ENCODE measurements around the gene ZNF337. TPM values are rescaled to one million over a fixed set of nuclear protein-coding genes. Genes with fewer than 3 reads are reported as not detected.
"Not testable (repeated sequence)": the region's sequence is repeated elsewhere in the genome, so short reads cannot be mapped to it uniquely, and the experiment has no call there.

ZNF337 gene
- 25.4 TPM for polyA plus RNA-seq (ENCODE audit: insufficient read length)

DNA sequence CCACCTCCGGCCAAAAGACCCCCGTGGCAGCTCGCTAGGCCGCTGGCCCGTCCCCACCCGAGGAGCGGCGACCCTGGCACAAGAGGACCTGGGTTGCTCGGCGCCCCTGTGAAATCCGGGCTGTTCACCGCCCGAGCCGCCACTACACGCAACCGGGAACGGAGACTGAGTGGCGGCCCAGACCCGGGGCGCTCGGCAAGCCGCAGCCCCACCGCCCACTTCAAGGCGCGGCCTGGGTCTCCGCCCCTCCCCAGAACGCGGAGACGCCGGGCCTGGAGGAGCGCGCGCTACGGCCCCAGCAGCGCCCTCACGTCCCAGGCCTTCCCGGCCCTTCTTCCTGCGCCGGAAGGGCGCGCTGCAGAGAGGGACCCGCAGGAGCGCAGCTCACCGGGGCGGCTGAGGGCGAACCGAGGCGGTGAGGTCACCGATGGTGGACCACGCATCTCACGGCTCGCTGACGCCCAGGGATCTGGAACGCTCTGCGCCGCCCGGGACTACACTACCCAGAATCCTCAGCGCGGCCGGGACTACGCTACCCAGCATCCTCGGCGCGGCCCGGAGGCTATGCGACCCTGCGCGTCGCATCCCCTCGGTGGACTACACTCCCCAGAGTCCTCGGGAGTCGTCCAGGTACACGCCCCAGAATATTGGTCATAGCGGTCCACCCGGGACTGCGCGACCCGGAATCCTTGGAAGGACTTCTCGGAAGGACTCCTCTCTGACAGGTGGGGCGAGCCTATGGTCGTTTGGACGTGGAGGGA is at the start of gene ZNF337:
Gene ZNF337, minus strand, starts transcription at position 483 of the 761 bp plus-strand sequence. CDS start 10,436 bp downstream, outside the sequence.
- peak; percentile 67 for DNase-seq (ENCODE audit: low read depth)

DNA sequence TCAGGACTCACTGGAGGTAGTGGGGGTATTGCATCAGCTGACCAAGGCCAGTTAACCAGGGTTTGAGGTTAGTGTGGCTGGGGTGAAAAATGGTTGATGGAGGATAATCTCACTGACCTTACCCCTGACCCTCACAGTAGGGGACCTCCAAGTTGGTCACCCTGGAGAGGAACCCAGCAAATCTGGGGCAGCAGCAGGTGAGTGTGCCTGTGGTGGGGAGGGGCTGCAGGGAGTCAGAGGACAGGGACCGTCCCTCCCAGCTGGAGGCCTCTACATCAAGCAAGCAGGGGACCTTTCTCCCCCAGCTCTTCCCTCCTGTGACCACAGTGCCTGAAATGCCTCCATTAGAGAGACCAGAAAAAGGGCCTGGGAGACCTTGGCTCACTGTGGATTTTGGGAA is 49.1 kb upstream of the ZNF337 start:
- DNase-seq (ENCODE audit: low read depth): no peak

DNA sequence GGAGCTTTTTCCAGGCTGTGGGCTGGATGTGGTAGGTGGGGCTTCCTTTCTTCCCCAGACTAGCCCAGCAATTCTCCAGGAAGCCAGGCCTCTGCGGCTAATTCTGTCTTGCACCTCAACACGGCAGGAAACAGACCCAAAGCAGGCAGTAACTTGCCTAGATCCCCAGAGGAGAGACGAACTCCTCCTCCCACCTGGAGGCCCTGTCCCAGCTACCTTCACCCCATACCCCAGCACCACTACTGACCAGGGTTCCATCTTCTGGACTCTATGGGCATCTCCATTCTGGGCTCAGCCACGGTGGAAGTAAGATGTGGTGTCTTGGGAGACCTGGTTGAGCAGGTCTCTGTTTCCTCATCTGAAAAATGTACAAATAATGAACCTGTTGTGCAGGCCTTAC is 48.4 kb upstream of the ZNF337 start:
- DNase-seq (ENCODE audit: low read depth): no peak

DNA sequence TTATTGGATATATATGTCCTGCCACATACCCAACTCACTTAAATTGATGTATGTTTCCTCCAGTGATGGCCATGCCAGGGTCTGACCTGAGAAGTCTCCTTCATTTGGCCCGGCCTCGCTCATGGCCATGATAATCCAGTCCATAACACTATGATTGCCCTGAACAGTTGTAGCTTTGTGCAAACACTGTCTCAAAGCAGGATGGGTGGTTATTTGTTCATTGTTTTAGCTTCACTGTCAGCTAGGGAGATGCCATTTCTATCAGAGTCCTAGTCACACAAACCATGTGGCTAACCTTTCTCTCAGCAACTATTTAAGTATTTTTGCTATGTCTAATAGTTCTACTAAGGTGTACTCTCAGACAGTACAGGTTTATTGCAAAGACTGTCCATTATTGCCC is 47.6 kb upstream of the ZNF337 start:
- DNase-seq (ENCODE audit: low read depth): no peak

DNA sequence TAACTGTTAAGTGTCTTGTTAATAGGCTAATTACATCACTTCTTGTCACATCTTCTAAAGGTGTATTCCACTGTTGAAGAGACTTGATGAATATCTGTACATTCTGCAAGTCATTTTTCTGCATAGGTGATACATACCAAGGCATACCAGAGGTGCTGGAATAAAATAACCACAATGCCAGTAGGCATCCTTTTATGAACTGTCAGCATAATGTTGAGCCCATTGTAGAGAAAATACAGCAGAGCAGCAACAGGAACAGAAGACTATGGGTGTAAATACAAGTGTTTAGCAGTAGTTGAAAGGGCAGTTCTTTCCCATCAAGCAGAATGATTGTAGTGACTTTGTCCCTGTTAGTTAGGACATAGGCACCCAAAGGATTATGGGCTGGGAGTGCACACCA is 44.4 kb upstream of the ZNF337 start:
- no peak for DNase-seq (ENCODE audit: low read depth)

DNA sequence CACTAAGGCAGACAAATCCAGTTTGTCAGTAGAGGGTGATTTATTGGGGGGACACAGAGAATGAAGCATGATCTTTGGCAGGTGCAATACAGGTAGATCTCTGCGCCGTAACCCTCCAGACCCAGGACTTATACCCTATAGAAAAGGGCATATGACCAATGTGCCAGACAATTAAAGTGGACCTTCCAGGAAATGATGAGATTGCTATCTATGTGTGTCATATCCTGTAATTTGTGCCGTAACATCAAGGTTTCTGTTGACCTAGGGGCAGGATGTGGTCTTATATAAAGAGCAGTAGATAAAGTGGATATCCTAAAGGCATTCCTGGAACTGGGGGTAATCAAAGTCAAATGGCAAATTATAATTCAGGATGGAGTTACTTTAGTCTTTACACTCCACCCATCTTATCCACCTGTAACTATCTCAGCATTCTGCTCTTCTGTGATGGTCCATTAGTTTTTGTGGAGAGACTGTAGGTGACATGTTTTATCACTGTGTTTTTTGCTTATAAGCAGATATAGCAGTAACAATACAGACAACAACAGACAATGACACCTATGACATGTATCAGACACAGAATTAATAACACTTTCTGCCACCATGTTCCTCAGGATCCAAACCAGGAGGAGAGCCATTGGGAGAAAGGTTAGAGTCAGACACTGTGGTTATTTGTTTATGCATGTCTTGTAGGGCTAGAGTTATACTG is 43.1 kb upstream of the ZNF337 start:
- no peak for DNase-seq (ENCODE audit: low read depth)

DNA sequence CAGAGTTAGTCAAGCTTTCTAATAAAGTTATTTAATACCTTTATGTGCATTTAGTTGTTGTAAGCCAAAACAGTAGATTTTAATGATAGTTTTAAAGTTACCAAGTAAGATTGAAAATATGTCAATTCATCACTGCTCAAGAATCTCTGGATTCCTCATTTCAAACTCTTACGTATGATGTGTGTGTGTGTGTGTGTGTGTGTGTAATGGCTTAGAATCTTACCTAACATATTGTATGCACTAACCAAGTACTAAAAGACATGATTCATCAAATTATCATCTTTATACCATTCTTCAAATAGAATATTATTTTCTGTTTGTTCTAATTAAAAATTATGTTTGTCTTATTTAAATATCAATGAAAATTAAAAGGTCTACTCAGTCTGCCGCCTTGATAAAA is 41.5 kb upstream of the ZNF337 start:
- no peak for DNase-seq (ENCODE audit: low read depth)

DNA sequence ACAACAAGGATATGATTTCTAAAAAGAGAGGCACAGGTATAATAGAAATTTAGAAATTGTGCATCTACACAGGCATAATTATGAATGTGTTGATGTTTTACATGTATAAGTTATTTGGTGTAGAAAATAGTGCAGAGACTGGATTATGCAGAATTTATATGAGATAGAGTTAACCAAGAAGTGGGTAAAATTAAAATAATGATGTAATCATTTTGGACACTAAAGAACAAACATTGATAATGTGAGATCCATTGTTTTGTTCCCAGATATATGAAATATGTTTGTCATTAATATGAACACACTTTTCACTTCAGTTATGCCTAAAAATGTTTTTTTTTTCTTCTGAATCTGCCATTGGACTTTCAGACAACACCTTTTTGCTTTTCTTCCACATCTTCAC is 37.2 kb upstream of the ZNF337 start:
- no peak for DNase-seq (ENCODE audit: low read depth)

DNA sequence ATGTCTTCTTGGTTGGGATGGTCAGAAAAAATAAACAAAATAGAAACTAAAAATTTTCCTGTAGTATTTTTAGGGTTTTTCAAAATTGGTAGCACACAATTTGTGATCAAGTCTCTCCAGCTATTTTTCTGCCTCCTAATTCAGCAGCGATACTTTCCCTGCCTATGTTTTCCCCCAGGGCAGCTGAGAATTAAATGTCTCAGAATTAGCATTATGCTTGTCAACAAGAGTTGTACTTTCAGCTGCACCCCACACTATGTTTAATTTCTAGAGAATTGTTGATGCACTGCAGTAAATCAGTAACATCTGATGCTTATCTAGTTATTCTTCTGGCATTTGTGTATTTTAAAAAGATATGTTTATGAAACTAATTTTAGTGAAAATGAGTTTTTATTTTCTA is 34.2 kb upstream of the ZNF337 start:
- no peak for DNase-seq (ENCODE audit: low read depth)

DNA sequence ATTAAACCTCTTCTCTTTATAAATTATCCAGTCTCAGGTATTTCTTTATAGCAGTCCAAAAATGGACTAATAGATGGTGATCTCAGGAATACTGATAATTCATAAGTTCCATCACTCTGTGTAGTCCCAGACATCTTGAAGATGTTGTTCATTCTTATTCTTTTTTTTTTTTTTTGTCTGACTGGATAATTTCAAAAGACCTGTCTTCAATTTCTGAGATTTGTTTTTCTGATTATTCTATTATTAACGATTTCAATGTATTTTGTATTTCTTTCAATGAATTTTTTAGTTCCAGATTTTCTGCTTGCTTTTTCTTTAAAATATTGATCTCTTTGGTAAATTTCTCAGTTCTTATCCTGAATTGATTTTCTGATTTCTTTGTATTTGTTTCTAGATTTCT is 29.7 kb upstream of the ZNF337 start:
- DNase-seq (ENCODE audit: low read depth): no peak

DNA sequence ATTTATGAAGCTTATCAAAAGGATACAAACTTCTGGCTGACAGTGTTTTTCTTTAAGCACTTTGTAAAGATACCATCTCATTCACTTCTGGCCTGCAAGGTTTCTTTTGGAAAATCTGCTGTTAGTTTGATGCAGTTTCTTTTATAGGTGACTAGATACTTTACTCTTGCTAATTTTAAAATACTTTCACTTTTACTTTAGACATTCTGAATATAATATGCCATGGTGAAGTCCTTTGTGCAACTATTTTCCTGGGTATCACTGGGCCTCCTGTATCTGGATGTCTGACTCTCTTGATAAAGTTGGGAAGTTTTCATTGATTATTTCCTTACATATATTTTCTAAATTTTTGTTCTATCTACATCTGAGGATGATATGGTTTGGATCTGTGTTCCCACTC is 29.0 kb upstream of the ZNF337 start:
- DNase-seq (ENCODE audit: low read depth): no peak

DNA sequence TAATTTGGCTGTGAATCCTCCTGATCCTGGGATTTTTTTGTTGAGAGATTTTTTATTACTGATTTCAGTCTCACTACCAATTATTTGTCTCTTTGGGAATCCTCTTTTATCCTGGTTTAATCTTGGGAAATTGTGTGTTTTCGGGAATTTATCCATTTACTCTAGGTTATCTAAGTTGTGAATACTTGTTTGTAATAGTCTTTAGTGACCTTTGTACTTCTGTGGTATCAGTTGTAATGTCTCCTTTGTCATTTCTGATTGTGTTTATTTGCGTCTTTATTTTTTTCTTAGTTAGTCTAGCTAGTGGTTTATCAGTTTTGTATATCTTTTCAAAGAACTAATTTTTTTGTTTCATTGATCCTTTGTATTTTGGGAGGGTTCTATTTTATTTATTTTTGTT is 27.3 kb upstream of the ZNF337 start:
- DNase-seq (ENCODE audit: low read depth): no peak

DNA sequence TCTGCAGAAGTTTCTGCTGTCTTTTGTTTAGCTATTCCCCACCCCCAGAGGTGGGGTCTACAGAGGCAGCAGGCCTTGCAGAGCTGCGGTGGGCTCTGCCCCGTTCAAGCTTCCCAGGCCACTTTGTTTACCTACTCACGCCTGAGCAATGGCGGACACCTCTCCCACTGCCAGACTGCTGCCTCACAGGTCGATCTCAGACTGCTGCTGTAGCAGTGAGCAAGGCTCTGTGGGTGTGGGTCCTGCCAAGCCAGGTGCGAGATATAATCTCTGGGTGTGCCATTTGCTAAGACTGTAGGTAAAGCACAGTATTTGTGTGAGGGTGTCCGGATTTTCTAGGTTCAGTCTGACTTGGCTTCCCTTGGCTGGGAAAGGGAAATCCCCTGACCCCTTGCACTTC is 23.6 kb upstream of the ZNF337 start:
- no peak for DNase-seq (ENCODE audit: low read depth)

DNA sequence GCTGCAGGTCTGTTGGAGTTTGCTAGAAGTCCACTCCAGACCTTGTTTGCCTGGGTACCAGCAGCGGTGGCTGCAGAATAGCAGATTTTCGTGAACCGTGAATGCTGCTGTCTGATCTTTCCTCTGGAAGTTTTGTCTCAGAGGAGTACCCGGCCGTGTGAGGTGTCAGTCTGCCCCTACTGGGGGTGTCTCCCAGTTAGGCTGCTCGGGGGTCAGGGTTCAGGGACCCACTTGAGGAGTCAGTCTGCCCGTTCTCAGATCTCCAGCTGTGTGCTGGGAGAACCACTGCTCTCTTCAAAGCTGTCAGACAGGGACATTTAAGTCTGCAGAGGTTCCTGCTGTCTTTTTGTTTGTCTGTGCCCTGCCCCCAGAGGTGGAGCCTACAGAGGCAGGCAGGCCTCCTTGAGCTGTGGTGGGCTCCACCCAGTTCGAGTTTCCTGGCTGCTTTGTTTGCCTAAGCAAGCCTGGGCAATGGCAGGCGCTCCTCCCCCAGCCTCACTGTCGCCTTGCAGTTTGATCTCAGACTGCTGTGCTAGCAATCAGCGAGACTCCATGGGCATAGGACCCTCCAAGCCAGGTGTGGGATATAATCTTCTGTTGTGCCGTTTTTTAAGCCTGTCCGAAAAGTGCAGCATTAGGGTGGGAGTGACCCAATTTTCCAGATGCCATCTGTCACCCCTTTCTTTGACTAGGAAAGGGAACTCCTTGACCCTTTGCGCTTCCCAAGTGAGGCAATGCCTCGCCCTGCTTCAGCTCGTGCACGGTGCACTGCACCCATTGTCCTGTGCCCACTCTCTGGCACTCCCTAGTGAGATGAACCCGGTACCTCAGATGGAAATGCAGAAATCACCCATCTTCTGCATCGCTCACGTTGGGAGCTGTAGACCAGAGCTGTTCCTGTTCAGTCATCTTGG is 22.5 kb upstream of the ZNF337 start:
- DNase-seq (ENCODE audit: low read depth): not testable (repeated sequence)

DNA sequence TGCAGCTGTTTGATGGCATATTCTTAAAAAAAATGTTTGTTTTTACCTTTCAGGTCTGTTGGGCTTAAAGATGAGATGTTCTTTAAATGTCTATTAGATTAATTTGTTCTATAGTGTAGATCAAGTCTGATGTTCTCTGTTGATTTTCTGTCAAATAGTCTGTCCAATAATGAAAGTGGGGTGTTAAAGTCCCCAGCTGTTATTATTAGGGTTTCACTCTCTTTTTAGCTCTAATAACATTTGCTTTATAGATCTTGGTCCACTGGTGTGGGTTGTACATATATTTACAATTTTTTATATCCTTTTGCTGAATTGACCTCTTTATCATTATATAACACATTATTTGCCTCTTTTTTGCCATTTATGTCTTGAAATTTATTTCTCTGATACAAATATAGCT is 11.0 kb upstream of the ZNF337 start:
- DNase-seq (ENCODE audit: low read depth): no peak

DNA sequence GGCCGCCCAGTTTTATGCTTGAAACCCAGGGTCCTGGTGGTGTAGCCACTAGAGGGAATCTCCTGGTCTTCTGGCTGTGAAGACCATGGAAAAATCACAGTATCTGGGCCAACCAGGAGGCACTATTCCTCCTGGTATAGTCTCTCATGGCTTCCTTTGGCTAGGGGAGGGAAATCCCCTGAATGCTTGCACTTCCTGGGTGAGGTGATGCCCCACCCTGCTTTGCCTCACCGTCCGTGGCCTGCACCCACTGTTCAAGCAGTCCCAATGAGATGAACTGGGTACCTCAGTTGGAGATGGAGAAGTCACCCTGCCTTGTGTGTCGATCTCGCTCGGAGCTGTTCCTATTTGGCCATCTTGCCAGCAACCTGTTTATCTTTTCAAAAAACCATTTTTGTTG is 10.1 kb upstream of the ZNF337 start:
- DNase-seq (ENCODE audit: low read depth): no peak

DNA sequence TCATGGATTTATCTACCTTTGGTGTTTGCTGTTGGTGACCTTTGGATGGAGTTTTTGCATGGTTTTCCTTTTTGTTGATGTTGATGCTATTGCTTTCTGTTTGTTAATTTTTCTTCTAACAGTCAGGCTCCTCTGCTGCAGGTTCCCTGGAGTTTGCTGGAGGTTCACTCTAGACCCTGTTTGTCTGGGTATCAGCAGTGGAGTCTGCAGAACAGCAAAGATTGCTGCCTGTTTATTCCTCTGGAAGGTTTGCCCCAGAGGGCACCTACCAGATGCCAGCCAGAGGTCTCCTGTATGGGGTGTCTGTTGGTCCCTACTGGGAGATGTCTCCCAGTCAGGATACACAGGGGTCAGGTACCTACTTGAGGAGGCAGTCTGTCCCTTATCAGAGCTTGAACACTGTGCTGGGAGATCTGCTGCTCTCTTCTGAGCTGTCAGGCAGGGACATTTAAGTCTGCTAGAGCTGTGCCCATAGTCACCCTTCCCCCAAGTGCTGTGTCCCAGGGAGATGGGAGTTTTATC is 9.2 kb upstream of the ZNF337 start:
- no peak for DNase-seq (ENCODE audit: low read depth)

DNA sequence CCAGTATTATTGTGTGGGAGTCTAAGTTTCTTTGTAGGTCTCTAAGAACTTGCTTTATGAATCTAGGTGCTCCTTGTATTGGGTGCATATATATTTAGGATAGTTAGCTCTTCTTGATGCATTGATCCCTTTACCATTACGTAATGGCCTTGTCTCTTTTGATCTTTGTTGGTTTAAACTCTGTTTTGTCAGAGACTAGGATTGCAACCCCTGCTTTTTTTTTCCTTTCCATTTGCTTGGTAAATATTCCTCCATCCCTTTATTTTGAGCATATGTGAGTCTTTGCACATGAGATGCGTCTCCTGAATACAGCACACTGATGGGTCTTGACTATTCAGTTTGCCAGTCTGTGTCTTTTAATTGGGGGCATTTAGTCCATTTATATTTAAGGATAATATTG is 7.7 kb upstream of the ZNF337 start:
- DNase-seq (ENCODE audit: low read depth): not testable (repeated sequence)

DNA sequence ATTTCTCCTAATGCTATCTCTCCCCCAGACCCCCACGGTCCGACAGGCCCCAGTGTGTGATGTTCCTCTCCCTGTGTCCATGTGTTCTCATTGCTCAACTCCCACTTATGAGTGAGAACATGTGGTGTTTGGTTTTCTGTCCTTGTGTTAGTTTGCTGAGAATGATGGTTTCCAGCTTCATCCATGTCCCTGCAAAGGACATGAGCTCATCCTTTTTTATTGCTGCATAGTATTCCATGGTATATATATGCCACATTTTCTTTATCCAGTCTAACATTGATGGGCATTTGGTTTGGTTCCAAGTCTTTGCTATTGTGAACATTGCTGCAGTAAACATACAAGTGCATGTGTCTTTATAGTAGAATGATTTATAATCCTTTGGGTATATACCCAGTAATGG is 4.2 kb upstream of the ZNF337 start:
- not testable (repeated sequence) for DNase-seq (ENCODE audit: low read depth)

DNA sequence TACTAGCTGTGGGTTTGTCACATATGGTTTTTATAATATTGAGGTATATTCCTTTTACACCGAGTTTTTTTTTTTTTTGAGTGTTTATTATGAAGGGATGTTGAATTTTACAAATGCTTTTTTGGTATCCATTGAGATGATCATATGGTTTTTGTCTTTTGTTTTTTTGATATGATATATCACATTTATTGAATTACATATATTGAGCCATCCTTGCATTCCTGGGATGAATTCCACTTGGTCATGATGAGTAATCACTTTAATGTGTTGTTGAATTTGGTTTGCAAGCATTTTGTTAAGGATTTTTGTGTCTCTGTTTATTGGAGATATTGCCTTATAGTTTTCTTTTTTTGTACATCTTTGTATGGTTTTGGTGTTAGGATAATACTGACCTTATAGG is 3.3 kb upstream of the ZNF337 start:
- DNase-seq (ENCODE audit: low read depth): no peak

DNA sequence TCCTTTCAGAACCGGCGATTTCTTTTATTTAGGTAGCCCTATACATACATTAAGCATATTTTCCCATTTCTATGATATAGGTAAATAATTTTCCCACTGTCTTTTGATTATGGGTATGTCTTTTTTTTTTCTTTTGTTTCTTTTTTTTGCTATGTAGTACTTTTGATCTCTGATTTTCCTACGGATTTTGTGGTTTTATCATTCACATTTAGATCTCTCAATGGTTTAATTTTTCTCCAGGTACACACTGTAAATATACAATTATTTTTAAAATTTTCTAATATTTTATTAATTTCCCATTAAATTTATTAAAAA is 436 bp upstream of the ZNF337 start:
- no peak for DNase-seq (ENCODE audit: low read depth)

All from forelimb muscle (tissue), 1 donor.